ENCODE data around the gene ADCY3. TPM values are rescaled to one million over a fixed set of nuclear protein-coding genes. Genes with fewer than 3 reads are reported as not detected.

Gene ADCY3
- total RNA-seq, 6 experiments from 2014 or later = 54.4 to 80.7 (median 72.0) TPM

- peaks cover 42% of the 10 kb centered on the region for H3K4me1 Mint-ChIP-seq (ENCODE audit: low read depth)
- H3K36me3 Mint-ChIP-seq (ENCODE audit: low read depth) = peaks cover 18% of the 10 kb centered on the region
- no peak overlapping the region for H3K27ac Mint-ChIP-seq
- no peak for TF ChIP-seq CTCF (IDR thresholded peaks at IDR 0.05)
- no peaks in the 10 kb centered on the region; the same call in 1 of the 2 replicates for H3K27me3 Mint-ChIP-seq (ENCODE audit: insufficient read depth)
- no peak for DNase-seq
- H3K9me3 Mint-ChIP-seq = peaks cover 4% of the 10 kb centered on the region
- no peak overlapping the region for H3K4me3 Mint-ChIP-seq
Observed at GRCh38 chr2:24914713-24915112, 5.3 kb downstream of the ADCY3 start.

GRCh38 chr2:24913911-24914310, 6.1 kb downstream of the ADCY3 start:
- peaks cover 5% of the 10 kb centered on the region for H3K9me3 Mint-ChIP-seq
- H3K4me1 Mint-ChIP-seq (ENCODE audit: low read depth) = peaks cover 44% of the 10 kb centered on the region
- H3K27me3 Mint-ChIP-seq (ENCODE audit: insufficient read depth) = no peaks in the 10 kb centered on the region; the same call in 1 of the 2 replicates
- no peak for DNase-seq
- no peak for TF ChIP-seq CTCF (IDR thresholded peaks at IDR 0.05)
- no peak overlapping the region for H3K27ac Mint-ChIP-seq
- H3K4me3 Mint-ChIP-seq = no peak overlapping the region
- peaks cover 20% of the 10 kb centered on the region for H3K36me3 Mint-ChIP-seq (ENCODE audit: low read depth)

- H3K36me3 Mint-ChIP-seq (ENCODE audit: low read depth) = peaks cover 16% of the 10 kb centered on the region
- no peak overlapping the region for H3K4me3 Mint-ChIP-seq
- H3K27me3 Mint-ChIP-seq (ENCODE audit: insufficient read depth) = no peaks in the 10 kb centered on the region
- H3K4me1 Mint-ChIP-seq (ENCODE audit: low read depth) = peaks cover 43% of the 10 kb centered on the region
- H3K9me3 Mint-ChIP-seq = peaks cover 5% of the 10 kb centered on the region
- no peak for TF ChIP-seq CTCF (IDR thresholded peaks at IDR 0.05)
- H3K27ac Mint-ChIP-seq = no peak overlapping the region
- no peak for DNase-seq
Observed at GRCh38 chr2:24912986-24913385, 7.1 kb downstream of the ADCY3 start.

GRCh38 chr2:24912523-24912922, 7.5 kb downstream of the ADCY3 start:
- Mint-ChIP-seq H3K4me3 (no peak overlapping the region), H3K36me3 (ENCODE audit: low read depth) (peaks cover 14% of the 10 kb centered on the region), H3K4me1 (ENCODE audit: low read depth) (peaks cover 40% of the 10 kb centered on the region), H3K27me3 (ENCODE audit: insufficient read depth) (no peaks in the 10 kb centered on the region), H3K9me3 (peaks cover 5% of the 10 kb centered on the region), H3K27ac (no peak overlapping the region)
- no peak for DNase-seq
- TF ChIP-seq CTCF (IDR thresholded peaks at IDR 0.05) = no peak

- TF ChIP-seq CTCF (IDR thresholded peaks at IDR 0.05) = no peak
- no peak overlapping the region for H3K27ac Mint-ChIP-seq
- H3K4me1 Mint-ChIP-seq (ENCODE audit: low read depth) = peaks cover 31% of the 10 kb centered on the region
- H3K27me3 Mint-ChIP-seq (ENCODE audit: insufficient read depth) = no peaks in the 10 kb centered on the region
- H3K9me3 Mint-ChIP-seq = peaks cover 5% of the 10 kb centered on the region
- H3K4me3 Mint-ChIP-seq = no peak overlapping the region
- H3K36me3 Mint-ChIP-seq (ENCODE audit: low read depth) = peaks cover 14% of the 10 kb centered on the region
- DNase-seq = no peak
Observed at GRCh38 chr2:24910245-24910644, 9.8 kb downstream of the ADCY3 start.

Data from HFFc6 (cell line).